SK-N-MC (cell line): ENCODE results near the gene SLC6A12.

Experiments used
- DNase-seq: peaks from one replicate; pipeline ENCODE4 v3.0.0-alpha.2; 2011; ENCODE audit warnings: low read depth, low spot score
- H3K27ac ChIP-seq: fragments of 200-600 bp; sonication (generic); 2 replicates; pipeline ENCODE4 v1.5.1; 2016; ENCODE audit warnings: mixed run types
- H3K36me3 ChIP-seq: fragments of 200-600 bp; sonication (generic); 2 replicates; pipeline ENCODE4 v1.6.1; 2017; ENCODE audit warnings: antibody characterized with exemption, low read length, mixed read lengths; ENCODE audit not compliant: insufficient read depth
- H3K4me3 ChIP-seq: fragments of 200-600 bp; sonication (generic); 2 replicates; pipeline ENCODE4 v1.5.1; 2016
- H3K9ac ChIP-seq: fragments of 200-600 bp; sonication (generic); 2 replicates; pipeline ENCODE4 v1.8.0; 2017; ENCODE audit warnings: mixed run types, mixed read lengths; ENCODE audit not compliant: insufficient read length
- H3K9me3 ChIP-seq: fragments of 200-600 bp; sonication (generic); 2 replicates; pipeline ENCODE4 v1.6.1; 2017; ENCODE audit warnings: low read depth, mild to moderate bottlenecking, antibody characterized with exemption, low read length, moderate library complexity, mixed read lengths
- EZH2 ChIP-seq: fragments of 200-600 bp; sonication (generic); IDR thresholded peaks from one replicate; pipeline ENCODE4 v1.6.1; 2017; ENCODE audit warnings: antibody characterized with exemption
- FOXP2 ChIP-seq: optimal IDR thresholded peaks from 2 replicates; pipeline ENCODE3; 2011; ENCODE audit warnings: mild to moderate bottlenecking, moderate library complexity; ENCODE audit not compliant: insufficient read depth; ENCODE audit errors: extremely low read length, control extremely low read depth
- POLR2AphosphoS5 ChIP-seq: IDR thresholded peaks from 2 replicates; pipeline ENCODE4 v1.6.1; 2012; ENCODE audit warnings: mild to moderate bottlenecking, low read depth, low read length, borderline replicate concordance

The SLC6A12 gene

GRCh38 chr12:170371-171225 is 43.4 kb downstream of the SLC6A12 start:
- no peak overlapping the region for H3K4me3 ChIP-seq
- H3K9ac ChIP-seq, result no peak overlapping the region
- H3K27ac ChIP-seq, result no peak overlapping the region
- DNase-seq, result no peak
- H3K9me3 ChIP-seq, result no peaks in the 10 kb centered on the region
- no peak for TF ChIP-seq POLR2AphosphoS5
- no peak for TF ChIP-seq EZH2
- no peak for TF ChIP-seq FOXP2
- H3K36me3 ChIP-seq, result no peaks in the 10 kb centered on the region

GRCh38 chr12:169528-170370 is 44.2 kb downstream of the SLC6A12 start:
- no peak overlapping the region for H3K27ac ChIP-seq

GRCh38 chr12:168763-169525 is 45.0 kb downstream of the SLC6A12 start:
- Histone ChIP-seq H3K9ac (peak overlapping the region; percentile 37), H3K36me3 (no peaks in the 10 kb centered on the region), H3K27ac (no peak overlapping the region), H3K9me3 (no peaks in the 10 kb centered on the region), H3K4me3 (no peak overlapping the region; the same call in 1 of the 2 replicates)
- TF ChIP-seq EZH2 (no peak), FOXP2 (no peak), POLR2AphosphoS5 (no peak)
- no peak for DNase-seq

More at GRCh38 chr12:169528-170370, 44.2 kb downstream of the SLC6A12 start:
- TF ChIP-seq POLR2AphosphoS5 (no peak), EZH2 (no peak), FOXP2 (no peak)
- no peak for DNase-seq
- H3K36me3 ChIP-seq, result no peaks in the 10 kb centered on the region
- H3K9ac ChIP-seq, result no peak overlapping the region
- H3K4me3 ChIP-seq, result no peak overlapping the region
- H3K9me3 ChIP-seq, result no peaks in the 10 kb centered on the region

- TF ChIP-seq EZH2 (no peak), POLR2AphosphoS5 (no peak), FOXP2 (no peak)
- Histone ChIP-seq H3K4me3 (no peak overlapping the region), H3K9ac (no peak overlapping the region), H3K36me3 (no peaks in the 10 kb centered on the region), H3K27ac (no peak overlapping the region), H3K9me3 (no peaks in the 10 kb centered on the region)
- DNase-seq, result no peak
These were observed 45.9 kb downstream of the SLC6A12 start for GRCh38 chr12:167959-168600.

GRCh38 chr12:166425-167075 is 47.4 kb downstream of the SLC6A12 start:
- Histone ChIP-seq H3K9me3 (no peaks in the 10 kb centered on the region), H3K4me3 (no peak overlapping the region), H3K36me3 (no peaks in the 10 kb centered on the region), H3K9ac (no peak overlapping the region), H3K27ac (no peak overlapping the region)
- DNase-seq, result no peak
- TF ChIP-seq POLR2AphosphoS5 (no peak), FOXP2 (no peak)

GRCh38 chr12:165862-166368 is 48.0 kb downstream of the SLC6A12 start:
- Histone ChIP-seq H3K9me3 (no peaks in the 10 kb centered on the region), H3K4me3 (no peak overlapping the region), H3K27ac (no peak overlapping the region), H3K36me3 (no peaks in the 10 kb centered on the region), H3K9ac (no peak overlapping the region)
- DNase-seq, result no peak
- TF ChIP-seq EZH2 (no peak), FOXP2 (no peak), POLR2AphosphoS5 (no peak)

- Histone ChIP-seq H3K9me3 (no peaks in the 10 kb centered on the region), H3K36me3 (no peaks in the 10 kb centered on the region), H3K4me3 (no peak overlapping the region), H3K9ac (no peak overlapping the region), H3K27ac (no peak overlapping the region)
- DNase-seq, result no peak
- TF ChIP-seq EZH2 (no peak), FOXP2 (no peak), POLR2AphosphoS5 (no peak)
These were observed 49.8 kb downstream of the SLC6A12 start for GRCh38 chr12:164207-164606.
